ENCODE results near the gene ISYNA1.

ISYNA1 gene
- total RNA-seq, result 5.0 to 21.4 reads per million in 2 experiments

GRCh38 chr19:18437491-18438330, at the start of gene ISYNA1:
Gene ISYNA1 (minus strand): TSS chr19:18438133. CDS start chr19:18437979, 154 bp downstream.
- DNase-seq (ENCODE audit: low read depth), result no peak

- no peak for DNase-seq (ENCODE audit: low read depth)
Measured at GRCh38 chr19:18486746-18487145, 48.8 kb upstream of the ISYNA1 start.

GRCh38 chr19:18484992-18485391, 47.1 kb upstream of the ISYNA1 start:
- no peak for DNase-seq (ENCODE audit: low read depth)

- no peak for DNase-seq (ENCODE audit: low read depth)
Measured at GRCh38 chr19:18483119-18483890, 45.4 kb upstream of the ISYNA1 start.

GRCh38 chr19:18481505-18482222, 43.7 kb upstream of the ISYNA1 start:
- DNase-seq (ENCODE audit: low read depth), result no peak

- DNase-seq (ENCODE audit: low read depth), result no peak
Measured at GRCh38 chr19:18480006-18480691, 42.2 kb upstream of the ISYNA1 start.

GRCh38 chr19:18478545-18479311, 40.8 kb upstream of the ISYNA1 start:
- DNase-seq (ENCODE audit: low read depth), result no peak

- DNase-seq (ENCODE audit: low read depth), result no peak
Measured at GRCh38 chr19:18477974-18478373, 40.0 kb upstream of the ISYNA1 start.

- DNase-seq (ENCODE audit: low read depth), result no peak
Measured at GRCh38 chr19:18477042-18477779, 39.3 kb upstream of the ISYNA1 start.

GRCh38 chr19:18476507-18477041, 38.6 kb upstream of the ISYNA1 start:
- DNase-seq (ENCODE audit: low read depth), result no peak

GRCh38 chr19:18475762-18476331, 37.9 kb upstream of the ISYNA1 start:
- DNase-seq (ENCODE audit: low read depth), result no peak

- no peak for DNase-seq (ENCODE audit: low read depth)
Measured at GRCh38 chr19:18475004-18475453, 37.1 kb upstream of the ISYNA1 start.

GRCh38 chr19:18474366-18474887, 36.5 kb upstream of the ISYNA1 start:
- DNase-seq (ENCODE audit: low read depth), result no peak

GRCh38 chr19:18473706-18474087, 35.8 kb upstream of the ISYNA1 start:
- DNase-seq (ENCODE audit: low read depth), result no peak

GRCh38 chr19:18473003-18473705, 35.2 kb upstream of the ISYNA1 start:
- DNase-seq (ENCODE audit: low read depth), result no peak

GRCh38 chr19:18470787-18471186, 32.9 kb upstream of the ISYNA1 start:
- DNase-seq (ENCODE audit: low read depth), result no peak

- DNase-seq (ENCODE audit: low read depth), result peak; percentile 44
Measured at GRCh38 chr19:18469069-18469846, 31.3 kb upstream of the ISYNA1 start.

- no peak for DNase-seq (ENCODE audit: low read depth)
Measured at GRCh38 chr19:18468517-18468916, 30.6 kb upstream of the ISYNA1 start.
